HG02623 (cell line): Measurements from ENCODE around the gene FXYD1.

Experiments
- ATAC-seq: cut with Tn5 transposase; IDR thresholded peaks from one replicate; pipeline ENCODE4 v1.9.1; 2021; ENCODE audit warnings: moderate library complexity; ENCODE audit not compliant: unreplicated experiment

The FXYD1 gene

GRCh38 chr19:35184267-35184666 lies 45.6 kb downstream of the FXYD1 start:
- ATAC-seq: no peak

- no peak for ATAC-seq
Measured at GRCh38 chr19:35184884-35185283, 46.3 kb downstream of the FXYD1 start.
